ENCODE results near the gene COL6A5. TPM values are rescaled to one million over a fixed set of nuclear protein-coding genes. Genes with fewer than 3 reads are reported as not detected.
"Not testable (repeated sequence)": the region's sequence is repeated elsewhere in the genome, so short reads cannot be mapped to it uniquely, and the experiment has no call there.

The COL6A5 gene
- total and polyA plus RNA-seq, 11 donors = 0.03 to 0.14 TPM; not detected in 9

GRCh38 chr3:130442284-130442683, 96.8 kb downstream of the COL6A5 start:
- Histone ChIP-seq H3K27me3 (no peaks in the 10 kb centered on the region), H3K36me3 (no peaks in the 10 kb centered on the region), H3K4me3 (no peak overlapping the region), H3K9me3 (no peaks in the 10 kb centered on the region), H3K27ac (no peak overlapping the region), H3K4me1 (no peaks in the 10 kb centered on the region)
- no peak for TF ChIP-seq POLR2A (IDR thresholded peaks at IDR 0.05)
- TF ChIP-seq, protein P1, sequence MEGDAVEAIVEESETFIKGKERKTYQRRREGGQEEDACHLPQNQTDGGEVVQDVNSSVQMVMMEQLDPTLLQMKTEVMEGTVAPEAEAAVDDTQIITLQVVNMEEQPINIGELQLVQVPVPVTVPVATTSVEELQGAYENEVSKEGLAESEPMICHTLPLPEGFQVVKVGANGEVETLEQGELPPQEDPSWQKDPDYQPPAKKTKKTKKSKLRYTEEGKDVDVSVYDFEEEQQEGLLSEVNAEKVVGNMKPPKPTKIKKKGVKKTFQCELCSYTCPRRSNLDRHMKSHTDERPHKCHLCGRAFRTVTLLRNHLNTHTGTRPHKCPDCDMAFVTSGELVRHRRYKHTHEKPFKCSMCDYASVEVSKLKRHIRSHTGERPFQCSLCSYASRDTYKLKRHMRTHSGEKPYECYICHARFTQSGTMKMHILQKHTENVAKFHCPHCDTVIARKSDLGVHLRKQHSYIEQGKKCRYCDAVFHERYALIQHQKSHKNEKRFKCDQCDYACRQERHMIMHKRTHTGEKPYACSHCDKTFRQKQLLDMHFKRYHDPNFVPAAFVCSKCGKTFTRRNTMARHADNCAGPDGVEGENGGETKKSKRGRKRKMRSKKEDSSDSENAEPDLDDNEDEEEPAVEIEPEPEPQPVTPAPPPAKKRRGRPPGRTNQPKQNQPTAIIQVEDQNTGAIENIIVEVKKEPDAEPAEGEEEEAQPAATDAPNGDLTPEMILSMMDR (IDR thresholded peaks at IDR 0.05) = no peak
- intact Hi-C loops (cut with DNase I) = no loop called here
- no peak for DNase-seq
- ATAC-seq = no peak
- WGBS, 4 donors = 35 to 46% (median 41%) methylated on average over 1 of the region's 1 CpG

GRCh38 chr3:130446840-130447239, 101.4 kb downstream of the COL6A5 start:
- 75 to 82% (median 79%) methylated on average over 6 of the region's 6 CpGs for WGBS, 4 donors
- not testable (repeated sequence) for ATAC-seq, H3K4me1 ChIP-seq

DNA sequence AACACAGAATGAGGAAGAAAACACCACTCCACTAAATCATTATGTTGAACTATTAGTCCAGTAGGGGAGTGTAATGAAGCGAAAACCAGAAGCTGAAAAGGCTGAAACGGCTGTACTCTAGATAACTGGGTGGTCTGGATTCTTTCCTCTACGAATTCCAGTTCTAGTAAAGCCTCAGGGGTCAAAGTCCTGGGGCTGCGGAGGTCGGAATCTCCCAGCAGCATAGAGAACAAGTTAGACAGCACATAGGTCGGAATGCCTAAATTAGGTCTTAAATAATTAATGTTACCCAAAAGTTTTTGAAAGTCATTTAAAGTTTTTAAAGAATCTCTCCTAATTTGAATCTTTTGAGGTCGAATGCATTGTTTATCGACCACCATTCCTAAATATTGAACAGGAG, 102.7 kb downstream of the COL6A5 start:
- H3K4me3 ChIP-seq; H3K27me3 ChIP-seq; intact Hi-C loops (cut with DNase I); H3K9me3 ChIP-seq; ATAC-seq; H3K36me3 ChIP-seq; DNase-seq; H3K27ac ChIP-seq; H3K4me1 ChIP-seq: not testable (repeated sequence)
- WGBS, 4 donors = 51 to 63% (median 60%) methylated on average over 8 of the region's 8 CpGs

More at GRCh38 chr3:130446840-130447239, 101.4 kb downstream of the COL6A5 start:
- H3K27me3 ChIP-seq; H3K4me3 ChIP-seq; H3K9me3 ChIP-seq; H3K36me3 ChIP-seq; DNase-seq; intact Hi-C loops (cut with DNase I); H3K27ac ChIP-seq: not testable (repeated sequence)

GRCh38 chr3:130456540-130456939, 111.1 kb downstream of the COL6A5 start:
- no peak for ATAC-seq
- intact Hi-C loops (cut with DNase I) = no loop called here

GRCh38 chr3:130457671-130458070, 112.2 kb downstream of the COL6A5 start:
- ATAC-seq (no peak), DNase-seq (no peak)
- intact Hi-C loops (cut with DNase I) = no loop called here
- TF ChIP-seq, protein P1 (IDR thresholded peaks at IDR 0.05) = no peak
- TF ChIP-seq POLR2A (IDR thresholded peaks at IDR 0.05) = no peak
- H3K4me3 ChIP-seq = no peak overlapping the region
- H3K36me3 ChIP-seq = no peaks in the 10 kb centered on the region
- H3K9me3 ChIP-seq = no peaks in the 10 kb centered on the region
- H3K27ac ChIP-seq = no peak overlapping the region
- H3K4me1 ChIP-seq = no peaks in the 10 kb centered on the region
- WGBS, 4 donors = 27 to 57% (median 49%) methylated on average over 1 of the region's 1 CpG
- peaks cover 0 to 15% (median 0%) of the 10 kb centered on the region in 9 donors for H3K27me3 ChIP-seq

More at GRCh38 chr3:130456540-130456939, 111.1 kb downstream of the COL6A5 start:
- Histone ChIP-seq H3K4me1 (no peaks in the 10 kb centered on the region), H3K9me3 (no peaks in the 10 kb centered on the region), H3K27me3 (peaks cover 0 to 15% (median 0%) of the 10 kb centered on the region in 9 donors), H3K36me3 (no peaks in the 10 kb centered on the region), H3K4me3 (no peak overlapping the region), H3K27ac (no peak overlapping the region)
- no peak for DNase-seq
- WGBS, 4 donors = 53 to 71% (median 63%) methylated on average over 1 of the region's 1 CpG
- no peak for TF ChIP-seq POLR2A (IDR thresholded peaks at IDR 0.05)
- TF ChIP-seq, protein P1 (IDR thresholded peaks at IDR 0.05) = no peak
